ENCODE measurements around the gene RUBCNL.

- no peak for TF ChIP-seq POLR2A (IDR thresholded peaks at IDR 0.05; ENCODE audit: low read depth, low read length)
- TF ChIP-seq TAF1 (IDR thresholded peaks at IDR 0.05; ENCODE audit: low read depth, low read length) = no peak
These were observed 75.8 kb downstream of the RUBCNL start for GRCh38 chr13:46311217-46311616.

All from GM12891 (cell line).